K562 (cell line): ENCODE results near the gene DDX41. TPM values are rescaled to one million over a fixed set of nuclear protein-coding genes. Genes with fewer than 3 reads are reported as not detected.

Experiments used
- CBX8 ChIP-seq: fragments of 200-600 bp; sonication (generic); IDR thresholded peaks from 2 replicates; pipeline ENCODE4 v1.6.1; 2012; ENCODE audit warnings: borderline replicate concordance, mixed run types, low read depth, mild to moderate bottlenecking, moderate library complexity, mixed read lengths, low read length, control low read depth, inconsistent platforms; ENCODE audit not compliant: poor library complexity, severe bottlenecking; ENCODE audit errors: extremely low read depth
- CHD1 ChIP-seq: fragments of 200-600 bp; sonication (generic); IDR thresholded peaks from one replicate; pipeline ENCODE4 v1.6.1; 2012; ENCODE audit warnings: mild to moderate bottlenecking, moderate library complexity, low read length, inconsistent platforms
- CLOCK ChIP-seq: fragments of 250-450 bp; sonication (Bioruptor Pico); IDR thresholded peaks from 2 replicates; pipeline ENCODE4 v1.4.0; 2020; ENCODE audit warnings: mild to moderate bottlenecking, moderate library complexity, borderline replicate concordance
- ERF ChIP-seq: fragments of 450-650 bp; formaldehyde crosslinking; IDR thresholded peaks from 2 replicates; pipeline ENCODE4 v1.4.0; 2020; ENCODE audit warnings: mild to moderate bottlenecking, mixed read lengths
- ID3 ChIP-seq, 2 experiments: fragments of 250-450 bp in 1 of 2; fragments of 450-650 bp in 1 of 2; sonication (Bioruptor Pico) in 1 of 2; IDR thresholded peaks; 2 replicates each; pipeline versions ENCODE4 v1.6.1 to v1.8.0; 2016 to 2021; ENCODE audit warnings: mild to moderate bottlenecking in 2 of 2, moderate library complexity in 2 of 2, missing compliant biosample characterization in 1 of 2, missing genetic modification characterization in 1 of 2
- POLR3G ChIP-seq: IDR thresholded peaks from 2 replicates; pipeline ENCODE4 v1.6.1; 2011; ENCODE audit not compliant: insufficient read length, insufficient replicate concordance; ENCODE audit errors: extremely low read depth
- PRDM10 ChIP-seq: fragments of 450-650 bp; IDR thresholded peaks from 2 replicates; pipeline ENCODE4 v1.6.1; 2018; ENCODE audit not compliant: partially characterized antibody
- RBM34 ChIP-seq: fragments of 200-400 bp; formaldehyde crosslinking; IDR thresholded peaks from 2 replicates; pipeline ENCODE4 v1.6.1; 2018; ENCODE audit warnings: low read length, borderline replicate concordance; ENCODE audit not compliant: insufficient read depth
- SFPQ ChIP-seq: fragments of 200-400 bp; formaldehyde crosslinking; IDR thresholded peaks from 2 replicates; pipeline ENCODE4 v1.6.1; 2017; ENCODE audit warnings: mild to moderate bottlenecking, low read depth, low read length, moderate library complexity
- TCF3 ChIP-seq: sonication (generic); formaldehyde crosslinking; IDR thresholded peaks from 2 replicates; pipeline ENCODE4 v1.4.0; 2020; ENCODE audit warnings: mild to moderate bottlenecking, missing genetic modification reagents
- ZNF175 ChIP-seq: fragments of 200-800 bp; sonication (Bioruptor generic); IDR thresholded peaks from 2 replicates; pipeline ENCODE4 v1.6.1; 2016; ENCODE audit warnings: low read depth, mild to moderate bottlenecking, missing genetic modification characterization, missing compliant biosample characterization
- ZNF274 ChIP-seq: IDR thresholded peaks from 2 replicates; pipeline ENCODE4 v1.6.1; 2011; ENCODE audit warnings: low read depth, mild to moderate bottlenecking, low read length, moderate library complexity, borderline replicate concordance
- ZNF41 ChIP-seq: fragments of 250-450 bp; sonication (Bioruptor Pico); conservative IDR thresholded peaks from 2 replicates; pipeline ENCODE4 v1.4.0; 2020; ENCODE audit warnings: mild to moderate bottlenecking
- polyA plus RNA-seq, 8 experiments: library from polyadenylated mRNA; depleted of rRNA in 4 of 8; stranded (reverse) in 5 of 8; unstranded in 3 of 8; fragments of >200 nt; fragmentation: Nextera tagmentation in 2 of 8; fragmentation: Illumina TruSeq in 1 of 8; extraction: Ambion mirVana in 2 of 8; extraction: Trizol in 1 of 8; gene quantifications; 2 replicates each; pipeline versions ENCODE4 v1.2.1 to v1.2.3, GENCODE V29; 2011 to 2014; ENCODE audit warnings: inconsistent platforms in 1 of 8, missing spikeins in 1 of 8
- total RNA-seq, 7 experiments: library from RNA; depleted of rRNA in 6 of 7; stranded (reverse); fragments of >200 nt in 6 of 7; fragmentation: Illumina TruSeq in 2 of 7; extraction: Trizol in 2 of 7; gene quantifications; 2 replicates each; pipeline versions ENCODE4 v1.2.1 to v1.2.3, GENCODE V29; 2011 to 2021; ENCODE audit warnings: low replicate concordance in 1 of 7

The DDX41 gene
- total and polyA plus RNA-seq, 9 of the 15 experiments (the other 6 are each of a cell fraction or from before 2014, with no cell fraction given) = 38.2 to 284 (median 116) TPM

- TF ChIP-seq PRDM10 (peak; percentile 80), ID3 (CRISPR knock-in tag; IDR thresholded peaks at IDR 0.05) (no peak), ID3 (tag; IDR thresholded peaks at IDR 0.05) (no peak), RBM34 (peak; percentile 85; the same call in 1 of the 2 replicates), ERF (CRISPR knock-in tag) (peak; percentile 13; the same call in 1 of the 2 replicates), CLOCK (CRISPR knock-in tag) (no peak), ZNF175 (CRISPR knock-in tag) (0 out of 2 replicates have a peak, but pooled peaks have one; percentile 21), ZNF274 (no peak), SFPQ (no peak), CHD1 (peak; percentile 8), ZNF41 (CRISPR knock-in tag) (0 out of 2 replicates have a peak, but pooled peaks have one; percentile 1), CBX8 (no peak), POLR3G (no peak), TCF3 (CRISPR knock-in tag) (0 out of 2 replicates have a peak, but pooled peaks have one; percentile 42)
Observed at GRCh38 chr5:177497292-177498012, 19.3 kb downstream of the DDX41 start, which contains the start of gene PDLIM7 (continued).
